Neural cell (in vitro differentiated cells): ENCODE data around the gene PRKG1. TPM values are rescaled to one million over a fixed set of nuclear protein-coding genes. Genes with fewer than 3 reads are reported as not detected.

Experiments used
- H2AFZ ChIP-seq: fragments of 200-600, 300-800 bp; sonication (generic), shearing (Covaris generic); 2 replicates; pipeline ENCODE4 v1.6.0; 2014; ENCODE audit warnings: low read depth, mild to moderate bottlenecking, antibody characterized with exemption, low read length, moderate library complexity
- H3F3A ChIP-seq: fragments of 200-600 bp; shearing (Covaris generic); 2 replicates; pipeline ENCODE4 v1.6.1; 2016; ENCODE audit warnings: mild to moderate bottlenecking, moderate library complexity, mixed read lengths, antibody characterized with exemption, low read length; ENCODE audit not compliant: insufficient read depth, poor library complexity, severe bottlenecking
- H3K27ac ChIP-seq: fragments of 200-600, 300-800 bp; sonication (generic), shearing (Covaris generic); 2 replicates; pipeline ENCODE4 v1.5.1; 2014; ENCODE audit warnings: mild to moderate bottlenecking, low read length, moderate library complexity
- H3K27me3 ChIP-seq: fragments of 300-800, 200-600 bp; sonication (generic), shearing (Covaris generic); 2 replicates; pipeline ENCODE4 v1.6.0; 2014; ENCODE audit warnings: mild to moderate bottlenecking, low read depth, low read length, moderate library complexity; ENCODE audit not compliant: insufficient read depth
- H3K36me3 ChIP-seq: fragments of 300-800, 200-600 bp; sonication (generic), shearing (Covaris generic); 2 replicates; pipeline ENCODE4 v1.5.1; 2014; ENCODE audit warnings: mild to moderate bottlenecking, antibody characterized with exemption, low read length, moderate library complexity; ENCODE audit not compliant: insufficient read depth
- H3K4me2 ChIP-seq: fragments of 300-800, 200-600 bp; sonication (generic), shearing (Covaris generic); 2 replicates; pipeline ENCODE4 v1.6.0; 2014; ENCODE audit warnings: mild to moderate bottlenecking, low read length
- H3K4me3 ChIP-seq: fragments of 300-800, 200-600 bp; sonication (generic), shearing (Covaris generic); 2 replicates; pipeline ENCODE4 v1.5.1; 2014; ENCODE audit warnings: mild to moderate bottlenecking, low read length, moderate library complexity
- H3K79me2 ChIP-seq: fragments of 200-600 bp; shearing (Covaris generic); replicated peaks from 2 replicates; pipeline ENCODE4 v1.6.0; 2014; ENCODE audit warnings: mild to moderate bottlenecking, low read length, moderate library complexity; ENCODE audit not compliant: insufficient read depth
- H3K9ac ChIP-seq: fragments of 300-800, 200-600 bp; sonication (generic), shearing (Covaris generic); 2 replicates; pipeline ENCODE4 v1.6.1; 2016; ENCODE audit warnings: mild to moderate bottlenecking, low read length, mixed read lengths
- H3K9me2 ChIP-seq: fragments of 200-600 bp; shearing (Covaris generic); 2 replicates; pipeline ENCODE4 v1.6.1; 2016; ENCODE audit warnings: mild to moderate bottlenecking, low read length, mixed read lengths; ENCODE audit not compliant: insufficient read depth
- H3K9me3 ChIP-seq: fragments of 200-600, 300-800 bp; sonication (generic), shearing (Covaris generic); 2 replicates; pipeline ENCODE4 v1.6.1; 2016; ENCODE audit warnings: mild to moderate bottlenecking, mixed run types, low read length, moderate library complexity, mixed read lengths
- H4K20me1 ChIP-seq: fragments of 200-600 bp; shearing (Covaris generic); 2 replicates; pipeline ENCODE4 v1.6.1; 2016; ENCODE audit warnings: mild to moderate bottlenecking, mixed run types; ENCODE audit not compliant: insufficient read depth
- CTCF ChIP-seq: fragments of 450-650 bp; IDR thresholded peaks from 2 replicates; pipeline ENCODE4 v1.5.1; 2014; ENCODE audit warnings: antibody characterized with exemption, mild to moderate bottlenecking, moderate library complexity; ENCODE audit not compliant: poor library complexity, severe bottlenecking
- EP300 ChIP-seq: fragments of 450-650 bp; conservative IDR thresholded peaks from 2 replicates; pipeline ENCODE4 v1.6.1; 2014; ENCODE audit warnings: antibody characterized with exemption, mild to moderate bottlenecking, moderate library complexity; ENCODE audit not compliant: poor library complexity, severe bottlenecking
- EZH2 ChIP-seq: fragments of 200-600, 300-800 bp; shearing (Covaris generic), sonication (generic); IDR thresholded peaks from 2 replicates; pipeline ENCODE4 v1.6.1; 2014; ENCODE audit warnings: antibody characterized with exemption, low read length, borderline replicate concordance, mild to moderate bottlenecking; ENCODE audit not compliant: insufficient read depth, poor library complexity, severe bottlenecking
- MXI1 ChIP-seq: fragments of 450-650 bp; conservative IDR thresholded peaks from 2 replicates; pipeline ENCODE4 v1.6.1; 2014; ENCODE audit warnings: antibody characterized with exemption, mild to moderate bottlenecking; ENCODE audit not compliant: poor library complexity, severe bottlenecking
- POLR2AphosphoS5 ChIP-seq: IDR thresholded peaks from 2 replicates; pipeline ENCODE4 v1.6.1; 2012
- RAD21 ChIP-seq: fragments of 450-650 bp; conservative IDR thresholded peaks from 2 replicates; pipeline ENCODE4 v1.6.1; 2014; ENCODE audit warnings: antibody characterized with exemption, mild to moderate bottlenecking, moderate library complexity
- REST ChIP-seq: IDR thresholded peaks from 2 replicates; pipeline ENCODE4 v1.6.1; 2012; ENCODE audit warnings: borderline replicate concordance
- SMC3 ChIP-seq: fragments of 450-650 bp; conservative IDR thresholded peaks from 2 replicates; pipeline ENCODE4 v1.6.1; 2014; ENCODE audit warnings: antibody characterized with exemption, mild to moderate bottlenecking, moderate library complexity; ENCODE audit not compliant: poor library complexity
- TAF1 ChIP-seq: IDR thresholded peaks from 2 replicates; pipeline ENCODE4 v1.6.1; 2012; ENCODE audit warnings: low read depth
- polyA plus RNA-seq: library from polyadenylated mRNA; depleted of rRNA; stranded (reverse); fragments of >200 nt; gene quantifications from 2 replicates; pipeline ENCODE4 v1.2.3, GENCODE V29; 2014

PRKG1 gene
- polyA plus RNA-seq, 1 donor from 2014 or later = 2.2 TPM

DNA sequence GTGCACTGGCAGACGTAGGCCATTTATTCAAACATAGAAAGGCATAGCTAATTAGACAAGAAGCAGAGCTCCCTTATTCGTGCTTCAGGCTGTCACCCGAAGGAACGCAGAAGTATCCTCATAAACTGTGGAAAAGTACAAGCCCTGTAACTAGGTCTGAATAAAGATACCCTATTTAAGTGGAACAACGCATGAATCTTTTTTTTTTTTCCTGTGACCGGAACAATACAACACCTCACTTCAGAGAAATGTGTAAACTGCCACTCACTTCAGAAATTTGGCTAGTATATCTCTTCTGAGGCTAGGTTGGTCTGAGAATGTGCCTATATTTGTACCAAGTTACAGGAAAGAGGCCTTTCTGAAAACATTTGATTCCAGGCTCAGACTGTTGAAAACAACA is 633.1 kb downstream of the PRKG1 start:
- no peaks in the 10 kb centered on the region for H3F3A ChIP-seq
- no peaks in the 10 kb centered on the region for H3K9me3 ChIP-seq
- no peak overlapping the region for H3K4me2 ChIP-seq
- no peak overlapping the region for H3K27ac ChIP-seq
- no peaks in the 10 kb centered on the region for H3K36me3 ChIP-seq
- H3K79me2 ChIP-seq = no peaks in the 10 kb centered on the region
- no peaks in the 10 kb centered on the region for H3K9me2 ChIP-seq
- H4K20me1 ChIP-seq = no peaks in the 10 kb centered on the region
- H3K27me3 ChIP-seq = no peaks in the 10 kb centered on the region
- no peak overlapping the region for H2AFZ ChIP-seq
- no peak overlapping the region for H3K4me3 ChIP-seq
- H3K9ac ChIP-seq = no peak overlapping the region
- TF ChIP-seq SMC3 (no peak), TAF1 (no peak), RAD21 (no peak), REST (no peak), EZH2 (no peak), POLR2AphosphoS5 (no peak), CTCF (no peak), EP300 (no peak), MXI1 (no peak)

- Histone ChIP-seq H3K27ac (no peak overlapping the region), H2AFZ (no peak overlapping the region), H3K9me2 (no peaks in the 10 kb centered on the region), H3K36me3 (no peaks in the 10 kb centered on the region), H3K9ac (no peak overlapping the region), H3K79me2 (no peaks in the 10 kb centered on the region), H3K9me3 (no peaks in the 10 kb centered on the region), H3F3A (no peaks in the 10 kb centered on the region), H4K20me1 (no peaks in the 10 kb centered on the region), H3K4me2 (no peak overlapping the region), H3K4me3 (no peak overlapping the region), H3K27me3 (no peaks in the 10 kb centered on the region)
- TF ChIP-seq MXI1 (no peak), SMC3 (no peak), CTCF (no peak), TAF1 (no peak), REST (no peak), EP300 (no peak), RAD21 (no peak), POLR2AphosphoS5 (no peak), EZH2 (no peak)
Observed at GRCh38 chr10:51707821-51708424, 633.6 kb downstream of the PRKG1 start.
